Thyroid gland (tissue), 4 donors: ENCODE results near the gene MRPL32. TPM values are rescaled to one million over a fixed set of nuclear protein-coding genes. Genes with fewer than 3 reads are reported as not detected.

Experiments
- DNase-seq, 2 donors: peaks; one replicate each; pipeline ENCODE4 v3.0.0-alpha.2; 2019
- H3K27ac ChIP-seq, 3 donors: fragments of 200-600 bp; sonication (generic); 1 replicate in 2 of 3; 2 replicates in 1 of 3; pipeline ENCODE4 v1.5.1; 2016 to 2019; ENCODE audit warnings: mild to moderate bottlenecking in 1 of 3, moderate library complexity in 1 of 3
- H3K27me3 ChIP-seq: fragments of 200-600 bp; sonication (generic); one replicate; pipeline ENCODE4 v1.5.1; 2019
- H3K36me3 ChIP-seq, 2 donors: fragments of 200-600 bp; sonication (generic); one replicate each; pipeline ENCODE4 v1.5.1; 2016 to 2019
- H3K4me1 ChIP-seq, 2 donors: fragments of 200-600 bp; sonication (generic); one replicate each; pipeline ENCODE4 v1.5.1; 2017 to 2019
- H3K4me3 ChIP-seq, 3 donors: fragments of 200-600 bp; sonication (generic); replicated peaks in 1 of 3; 1 replicate in 2 of 3; 2 replicates in 1 of 3; pipeline ENCODE4 v1.5.1; 2016; ENCODE audit warnings: mild to moderate bottlenecking in 1 of 3
- H3K9me3 ChIP-seq: fragments of 200-600 bp; sonication (generic); one replicate; pipeline ENCODE4 v1.5.1; 2017
- POLR2A ChIP-seq, 2 donors: fragments of 450-650 bp; IDR thresholded peaks; one replicate each; pipeline ENCODE4 v1.6.1; 2017; ENCODE audit warnings: antibody characterized with exemption in 2 of 2, mild to moderate bottlenecking in 2 of 2, moderate library complexity in 1 of 2
- WGBS, 2 donors: methylation state at CpG; one replicate each; pipeline ENCODE4 v1.1.5; 2017; 5-methylcytosine and 5-hydroxymethylcytosine counted together
- intact Hi-C: fragments of 100-400 bp; cut with DNase I; formaldehyde crosslinking; loops from one replicate; pipeline ENCODE4 v1.15.1; 2023
- total RNA-seq, 4 donors: library from RNA; depleted of rRNA; stranded (reverse); fragments of >200 nt; gene quantifications; one replicate each; pipeline ENCODE4 v1.2.3, GENCODE V29; 2016
- TF ChIP-seq, protein P1 (sequence below), 6 experiments: fragments of 200-600 bp in 3 of 6; fragments of 450-650 bp in 3 of 6; sonication (generic) in 3 of 6; IDR thresholded peaks; one replicate each; pipeline ENCODE4 v1.5.1; 2016 to 2019; ENCODE audit warnings: antibody characterized with exemption in 6 of 6, mild to moderate bottlenecking in 2 of 6, inconsistent platforms in 1 of 6, moderate library complexity in 1 of 6

The MRPL32 gene
- total RNA-seq, 4 donors from 2014 or later, result 49.4 to 68.7 (median 56.9) TPM

GRCh38 chr7:42893346-42894240, 38.6 kb upstream of the MRPL32 start:
- Histone ChIP-seq H3K27me3 (no peaks in the 10 kb centered on the region), H3K4me1 (peaks cover 11 to 15% of the 10 kb centered on the region in 2 donors), H3K27ac (peak overlapping the region; percentile 61 to 64 (median 62)), H3K9me3 (no peaks in the 10 kb centered on the region), H3K36me3 (no peaks in the 10 kb centered on the region), H3K4me3 (no peak overlapping the region)
- WGBS, 2 donors, result 35 to 64% methylated on average over 8 of the region's 9 CpGs
- intact Hi-C loops, result no loop called here
- DNase-seq, result peak; percentile 88 to 93
- TF ChIP-seq POLR2A (IDR thresholded peaks at IDR 0.05), result peak in 1 of 2 donors; percentile 34
- TF ChIP-seq, protein P1, sequence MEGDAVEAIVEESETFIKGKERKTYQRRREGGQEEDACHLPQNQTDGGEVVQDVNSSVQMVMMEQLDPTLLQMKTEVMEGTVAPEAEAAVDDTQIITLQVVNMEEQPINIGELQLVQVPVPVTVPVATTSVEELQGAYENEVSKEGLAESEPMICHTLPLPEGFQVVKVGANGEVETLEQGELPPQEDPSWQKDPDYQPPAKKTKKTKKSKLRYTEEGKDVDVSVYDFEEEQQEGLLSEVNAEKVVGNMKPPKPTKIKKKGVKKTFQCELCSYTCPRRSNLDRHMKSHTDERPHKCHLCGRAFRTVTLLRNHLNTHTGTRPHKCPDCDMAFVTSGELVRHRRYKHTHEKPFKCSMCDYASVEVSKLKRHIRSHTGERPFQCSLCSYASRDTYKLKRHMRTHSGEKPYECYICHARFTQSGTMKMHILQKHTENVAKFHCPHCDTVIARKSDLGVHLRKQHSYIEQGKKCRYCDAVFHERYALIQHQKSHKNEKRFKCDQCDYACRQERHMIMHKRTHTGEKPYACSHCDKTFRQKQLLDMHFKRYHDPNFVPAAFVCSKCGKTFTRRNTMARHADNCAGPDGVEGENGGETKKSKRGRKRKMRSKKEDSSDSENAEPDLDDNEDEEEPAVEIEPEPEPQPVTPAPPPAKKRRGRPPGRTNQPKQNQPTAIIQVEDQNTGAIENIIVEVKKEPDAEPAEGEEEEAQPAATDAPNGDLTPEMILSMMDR (IDR thresholded peaks at IDR 0.05), result no peak

DNA sequence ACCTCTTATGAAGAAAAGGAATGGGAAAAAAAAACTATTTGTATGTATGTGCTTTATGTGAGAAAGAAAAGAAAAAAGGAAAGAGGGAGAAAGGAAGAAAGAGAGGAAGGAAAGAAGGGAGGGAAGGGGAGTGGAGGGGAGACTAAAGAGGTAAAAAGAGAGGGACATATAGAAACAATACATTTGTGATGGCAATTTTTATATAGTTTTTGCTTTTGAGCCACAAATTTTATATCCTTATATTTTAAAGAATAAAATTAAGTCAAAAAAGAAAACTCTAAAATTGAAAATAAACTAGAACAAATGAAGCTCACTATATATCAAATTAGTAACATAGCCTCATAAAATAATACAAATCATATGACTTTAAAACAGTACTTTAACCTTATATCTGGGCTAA, 31.3 kb upstream of the MRPL32 start:
- Histone ChIP-seq H3K27ac (no peak overlapping the region), H3K9me3 (no peaks in the 10 kb centered on the region), H3K4me1 (no peaks in the 10 kb centered on the region), H3K36me3 (no peaks in the 10 kb centered on the region), H3K4me3 (no peak overlapping the region), H3K27me3 (no peaks in the 10 kb centered on the region)
- no peak for DNase-seq
- TF ChIP-seq, protein P1 (IDR thresholded peaks at IDR 0.05), result no peak
- TF ChIP-seq POLR2A (IDR thresholded peaks at IDR 0.05), result no peak
- intact Hi-C loops, result no loop called here

DNA sequence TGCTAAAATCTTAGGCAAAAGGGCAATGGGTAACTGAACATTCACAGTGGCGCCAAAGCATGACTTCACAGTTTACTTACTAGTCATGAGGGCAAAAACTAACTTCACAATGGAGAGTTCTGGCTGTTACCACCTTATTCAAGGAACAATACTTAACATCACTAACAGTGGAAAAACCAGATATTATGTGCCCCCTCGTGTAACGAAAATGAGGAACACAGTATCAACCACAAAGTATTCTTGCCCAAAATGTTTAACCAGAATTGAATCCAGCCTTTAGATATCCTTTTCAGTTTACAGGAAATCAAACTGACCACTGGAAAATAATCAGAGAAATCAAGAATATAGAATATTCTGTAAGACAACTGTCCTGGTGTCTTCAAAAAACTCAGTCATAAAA, 29.8 kb upstream of the MRPL32 start:
- H3K4me3 ChIP-seq, result no peak overlapping the region
- TF ChIP-seq, protein P1 (IDR thresholded peaks at IDR 0.05), result no peak
- no peak for TF ChIP-seq POLR2A (IDR thresholded peaks at IDR 0.05)
- DNase-seq, result no peak
- H3K27me3 ChIP-seq, result no peaks in the 10 kb centered on the region
- no peaks in the 10 kb centered on the region for H3K36me3 ChIP-seq
- WGBS, 2 donors, result 57 to 59% methylated on average over 3 of the region's 3 CpGs
- no peaks in the 10 kb centered on the region for H3K4me1 ChIP-seq
- intact Hi-C loops, result no loop called here
- no peaks in the 10 kb centered on the region for H3K9me3 ChIP-seq
- H3K27ac ChIP-seq, result no peak overlapping the region

- no peaks in the 10 kb centered on the region for H3K27me3 ChIP-seq
- H3K27ac ChIP-seq, result no peak overlapping the region
- intact Hi-C loops, result no loop called here
- TF ChIP-seq, protein P1 (IDR thresholded peaks at IDR 0.05), result no peak
- TF ChIP-seq POLR2A (IDR thresholded peaks at IDR 0.05), result no peak
- peaks cover 7 to 8% of the 10 kb centered on the region in 2 donors for H3K4me1 ChIP-seq
- H3K4me3 ChIP-seq, result no peak overlapping the region
- 100% methylated on average over 1 of the region's 1 CpG for WGBS, 2 donors
- H3K36me3 ChIP-seq, result no peaks in the 10 kb centered on the region
- no peaks in the 10 kb centered on the region for H3K9me3 ChIP-seq
- DNase-seq, result no peak
These were observed 26.0 kb upstream of the MRPL32 start for GRCh38 chr7:42906181-42906580.

DNA sequence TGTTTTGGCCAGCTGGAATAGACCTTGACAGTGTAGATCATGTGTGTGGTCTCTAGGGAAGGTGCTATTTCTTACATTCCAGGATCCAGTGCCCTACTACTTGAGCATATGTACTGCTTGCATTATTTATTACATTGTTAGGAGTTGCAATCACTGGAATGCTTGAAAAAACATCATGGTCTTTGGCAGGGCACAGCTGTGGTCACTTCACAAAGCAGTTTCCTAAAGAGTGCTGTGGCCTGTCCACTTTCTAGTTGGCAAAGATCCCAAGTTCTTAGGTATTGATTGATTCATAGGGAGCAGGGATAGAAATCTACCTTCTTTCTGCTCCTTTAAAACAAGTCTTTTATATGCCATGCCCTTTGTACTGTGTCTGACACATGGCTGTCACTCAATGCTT, 24.9 kb upstream of the MRPL32 start:
- Histone ChIP-seq H3K36me3 (no peaks in the 10 kb centered on the region), H3K4me3 (no peak overlapping the region), H3K4me1 (peaks cover 8 to 12% of the 10 kb centered on the region in 2 donors), H3K27ac (no peak overlapping the region), H3K27me3 (no peaks in the 10 kb centered on the region), H3K9me3 (no peaks in the 10 kb centered on the region)
- DNase-seq, result no peak
- TF ChIP-seq, protein P1 (IDR thresholded peaks at IDR 0.05), result no peak
- TF ChIP-seq POLR2A (IDR thresholded peaks at IDR 0.05), result no peak
- intact Hi-C loops, result no loop called here
